Coronary artery (tissue), 2 donors: ENCODE data around the gene SLC9B1.
"Not testable (repeated sequence)": the region's sequence is repeated elsewhere in the genome, so short reads cannot be mapped to it uniquely, and the experiment has no call there.

Source experiments
- DNase-seq: peaks from one replicate; pipeline ENCODE4 v3.0.0-alpha.2; 2017; ENCODE audit warnings: low spot score
- H3K27ac ChIP-seq, 2 donors: fragments of 200-600 bp; sonication (generic); one replicate each; pipeline ENCODE4 v1.5.1; 2016 to 2019
- H3K4me3 ChIP-seq: fragments of 200-600 bp; sonication (generic); 2 replicates; pipeline ENCODE4 v1.5.1; 2016; ENCODE audit warnings: mild to moderate bottlenecking, moderate library complexity
- TF ChIP-seq, protein P1 (sequence below): fragments of 200-600 bp; sonication (generic); IDR thresholded peaks from one replicate; pipeline ENCODE4 v1.5.1; 2019; ENCODE audit warnings: antibody characterized with exemption

The SLC9B1 gene

DNA sequence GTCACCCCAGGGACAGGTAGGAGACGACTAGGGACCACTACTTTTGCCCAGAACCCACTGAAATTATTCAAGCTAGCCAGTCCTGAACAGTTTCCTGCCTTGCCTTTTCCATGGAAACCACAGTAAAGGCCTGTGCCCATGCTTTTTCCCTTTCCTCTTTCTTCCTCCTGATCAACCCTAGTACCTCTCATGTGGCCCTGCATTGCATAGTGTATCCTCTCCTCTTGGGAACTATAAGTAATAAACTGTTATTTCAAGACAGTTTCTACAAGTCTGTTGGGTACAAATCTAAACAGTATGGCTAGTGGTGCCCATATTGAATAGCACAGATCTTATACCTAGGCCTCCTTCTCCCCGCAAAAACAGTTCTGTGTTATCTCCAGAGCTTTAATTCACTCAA is 136.2 kb downstream of the SLC9B1 start:
- Histone ChIP-seq H3K4me3 (no peak overlapping the region), H3K27ac (no peak overlapping the region)
- no peak for DNase-seq
- TF ChIP-seq, protein P1, sequence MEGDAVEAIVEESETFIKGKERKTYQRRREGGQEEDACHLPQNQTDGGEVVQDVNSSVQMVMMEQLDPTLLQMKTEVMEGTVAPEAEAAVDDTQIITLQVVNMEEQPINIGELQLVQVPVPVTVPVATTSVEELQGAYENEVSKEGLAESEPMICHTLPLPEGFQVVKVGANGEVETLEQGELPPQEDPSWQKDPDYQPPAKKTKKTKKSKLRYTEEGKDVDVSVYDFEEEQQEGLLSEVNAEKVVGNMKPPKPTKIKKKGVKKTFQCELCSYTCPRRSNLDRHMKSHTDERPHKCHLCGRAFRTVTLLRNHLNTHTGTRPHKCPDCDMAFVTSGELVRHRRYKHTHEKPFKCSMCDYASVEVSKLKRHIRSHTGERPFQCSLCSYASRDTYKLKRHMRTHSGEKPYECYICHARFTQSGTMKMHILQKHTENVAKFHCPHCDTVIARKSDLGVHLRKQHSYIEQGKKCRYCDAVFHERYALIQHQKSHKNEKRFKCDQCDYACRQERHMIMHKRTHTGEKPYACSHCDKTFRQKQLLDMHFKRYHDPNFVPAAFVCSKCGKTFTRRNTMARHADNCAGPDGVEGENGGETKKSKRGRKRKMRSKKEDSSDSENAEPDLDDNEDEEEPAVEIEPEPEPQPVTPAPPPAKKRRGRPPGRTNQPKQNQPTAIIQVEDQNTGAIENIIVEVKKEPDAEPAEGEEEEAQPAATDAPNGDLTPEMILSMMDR = no peak

DNA sequence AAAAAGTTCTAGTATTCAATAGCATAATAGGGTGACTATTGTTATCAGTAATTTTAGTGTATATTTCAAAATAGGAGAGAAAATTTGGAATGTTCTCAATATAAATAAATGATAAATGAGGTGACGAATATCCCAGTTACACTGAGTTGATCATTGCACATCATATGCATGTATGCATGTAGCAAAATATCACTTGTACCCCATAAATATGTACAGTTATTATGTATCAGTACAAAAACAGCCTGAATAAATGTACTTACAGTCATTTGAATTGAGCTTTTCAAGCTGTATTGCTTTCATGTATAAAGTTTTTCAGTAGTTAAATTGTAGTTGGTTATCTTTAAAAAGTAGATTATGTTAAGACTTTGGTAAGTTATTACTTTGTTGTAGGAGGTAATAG is 138.2 kb downstream of the SLC9B1 start:
- DNase-seq = no peak
- Histone ChIP-seq H3K4me3 (no peak overlapping the region), H3K27ac (no peak overlapping the region)
- TF ChIP-seq, protein P1 = no peak

DNA sequence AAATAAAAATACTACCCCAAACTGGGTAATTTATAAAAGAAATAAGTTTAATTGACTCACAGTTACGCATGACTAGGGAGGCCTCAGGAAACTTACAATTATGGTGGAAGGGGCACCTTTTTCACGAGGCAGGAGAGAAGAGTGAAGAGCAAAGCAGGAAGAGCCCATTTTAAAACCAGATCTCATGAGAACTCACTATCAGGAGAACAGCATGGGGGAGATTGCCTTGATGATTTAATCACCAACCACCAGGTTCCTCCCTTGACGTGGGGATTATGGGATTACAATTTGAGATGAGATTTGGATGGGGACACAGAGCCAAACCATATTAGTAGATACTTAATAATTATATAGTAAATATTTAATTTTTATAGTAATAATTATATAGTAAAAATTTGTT is 140.6 kb downstream of the SLC9B1 start:
- no peak for DNase-seq
- H3K27ac ChIP-seq = no peak overlapping the region
- H3K4me3 ChIP-seq = no peak overlapping the region
- TF ChIP-seq, protein P1 = no peak

DNA sequence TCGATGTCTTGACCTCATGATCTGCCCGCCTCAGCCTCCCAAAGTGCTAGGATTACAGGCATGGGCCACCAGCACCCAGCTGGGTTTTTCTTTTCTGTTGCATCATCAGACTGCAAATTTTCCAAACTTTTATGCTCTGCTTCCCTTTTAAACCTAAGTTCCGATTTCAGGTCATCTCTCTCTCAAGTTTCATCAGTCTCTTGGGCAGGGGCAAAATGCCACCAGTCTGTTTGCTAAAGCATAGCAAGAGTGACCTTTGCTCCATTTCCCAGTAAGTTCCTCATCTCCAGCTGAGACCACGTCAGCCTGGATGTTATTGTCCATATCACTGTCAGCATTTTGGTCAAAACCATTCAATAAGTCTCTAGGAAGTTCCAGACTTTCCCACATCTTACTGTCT is 141.2 kb downstream of the SLC9B1 start:
- not testable (repeated sequence) for H3K27ac ChIP-seq, H3K4me3 ChIP-seq, DNase-seq

DNA sequence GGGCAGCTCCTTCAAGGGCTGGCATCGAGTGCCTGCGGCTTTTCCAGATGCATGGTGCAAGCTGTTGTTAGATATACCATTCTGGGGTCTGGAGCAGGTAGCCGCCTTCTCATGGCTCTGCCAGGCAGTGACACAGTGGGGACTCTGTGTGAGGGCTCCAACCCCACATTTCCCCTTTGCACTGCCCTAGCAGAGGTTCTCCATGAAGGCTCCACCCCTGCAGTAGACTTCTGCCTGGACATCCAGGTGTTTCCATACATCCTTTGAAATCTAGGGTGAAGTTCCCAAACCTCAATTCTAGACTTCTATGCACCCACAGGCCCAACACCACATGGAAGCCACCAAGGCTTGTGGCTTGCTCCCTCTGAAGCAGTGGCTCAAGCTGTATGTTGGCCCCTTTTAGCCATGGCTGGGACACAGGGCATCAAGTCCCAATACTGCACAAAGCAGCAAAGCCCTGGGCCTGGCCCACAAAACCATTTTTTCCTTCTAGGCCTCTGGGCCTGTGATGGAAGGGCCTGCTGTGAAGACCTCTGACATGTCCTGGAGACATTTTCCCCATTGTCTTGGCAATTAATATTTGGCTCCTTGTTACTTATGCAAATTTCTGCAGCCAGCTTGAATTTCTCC is 141.9 kb downstream of the SLC9B1 start:
- H3K4me3 ChIP-seq, H3K27ac ChIP-seq, DNase-seq: not testable (repeated sequence)

DNA sequence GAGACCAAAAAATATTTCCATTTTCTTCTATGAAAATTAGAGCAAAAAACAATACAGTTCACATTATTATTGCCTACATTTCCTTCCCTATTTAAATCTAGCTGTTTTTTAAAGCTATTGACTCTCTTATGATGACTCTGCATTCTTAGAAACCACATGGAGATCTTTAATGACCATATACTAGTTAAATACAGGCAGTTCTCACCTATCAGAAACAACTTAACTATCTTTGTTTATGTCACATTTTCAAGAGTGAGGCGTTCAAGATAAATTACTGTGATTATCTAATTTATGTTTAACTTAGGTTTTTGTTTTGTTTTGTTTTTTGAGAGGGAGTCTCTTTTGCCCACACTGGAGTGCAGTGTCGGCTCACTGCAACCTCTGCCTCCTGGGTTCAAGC is 147.7 kb downstream of the SLC9B1 start:
- no peak overlapping the region for H3K27ac ChIP-seq
- H3K4me3 ChIP-seq = no peak overlapping the region
- TF ChIP-seq, protein P1 = no peak
- DNase-seq = no peak

DNA sequence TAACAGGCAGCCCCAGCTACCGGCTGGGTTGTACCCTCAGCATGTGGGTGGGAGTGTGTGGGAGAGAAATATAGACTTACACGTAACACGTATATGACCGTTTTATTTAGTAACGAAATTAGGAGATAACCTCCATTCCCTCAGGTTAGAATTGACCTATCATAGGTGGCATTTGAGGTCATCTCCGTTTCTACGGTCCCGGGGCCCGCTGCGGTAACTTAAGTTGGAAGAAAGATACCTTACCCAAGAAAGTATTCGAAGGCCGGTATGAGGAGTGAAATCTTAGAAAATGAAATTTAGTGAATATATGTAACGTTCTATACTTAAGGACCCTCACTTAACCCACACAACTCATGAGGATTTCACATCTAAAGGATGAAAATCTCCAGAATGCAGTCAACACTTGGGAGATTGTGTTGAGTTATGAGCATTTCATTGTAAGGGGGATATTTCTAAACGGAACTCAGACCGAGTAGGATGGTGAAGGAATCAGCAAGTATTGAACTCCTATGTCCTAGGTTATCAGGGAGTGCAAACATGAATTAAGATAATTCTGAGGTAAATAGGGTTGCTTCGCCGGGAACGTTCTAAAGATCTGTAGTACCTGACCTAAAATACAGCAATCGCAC is 149.8 kb downstream of the SLC9B1 start:
- Histone ChIP-seq H3K4me3 (peak overlapping the region; percentile 82), H3K27ac (peak overlapping the region; percentile 91 to 98)
- DNase-seq = no peak
- TF ChIP-seq, protein P1 = no peak

DNA sequence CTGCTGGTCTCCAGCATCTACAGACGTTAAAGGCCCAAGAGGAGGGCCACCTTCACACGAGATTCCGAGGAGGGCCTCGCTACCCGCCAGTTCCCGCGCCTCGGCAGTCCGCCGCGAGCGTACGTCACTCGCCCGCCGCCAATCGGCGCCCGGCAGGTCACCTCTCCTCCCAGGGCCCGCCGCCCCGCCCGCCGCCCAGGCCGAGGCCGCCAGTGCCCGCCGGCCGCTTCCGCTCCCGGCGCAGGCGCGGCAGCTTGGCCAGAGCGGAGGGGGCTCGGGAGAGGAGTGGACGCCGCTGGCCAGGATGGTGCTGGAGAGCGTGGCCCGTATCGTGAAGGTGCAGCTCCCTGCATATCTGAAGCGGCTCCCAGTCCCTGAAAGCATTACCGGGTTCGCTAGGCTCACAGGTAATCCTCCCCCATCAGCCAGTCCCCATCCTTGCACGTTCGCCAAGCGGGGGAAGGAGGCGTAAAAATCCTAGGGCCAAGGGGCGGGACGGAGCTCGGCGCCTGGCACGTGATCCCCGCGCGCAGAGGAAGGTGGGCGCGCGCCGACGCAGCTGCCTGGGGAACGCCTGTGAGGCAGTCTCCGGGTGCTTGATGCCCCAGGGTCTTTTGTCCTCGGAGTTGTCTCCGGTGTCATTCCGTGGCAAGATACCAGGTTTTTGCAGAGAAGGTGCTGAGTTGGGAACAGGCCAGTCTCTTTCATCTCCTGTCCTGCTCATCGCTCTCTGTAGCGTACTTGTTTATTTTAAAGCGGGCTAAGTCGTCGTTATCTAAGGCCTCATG is 150.5 kb downstream of the SLC9B1 start, which contains the start of gene CISD2:
TSS of gene CISD2 (plus strand) at position 212 of the 788 bp plus-strand sequence. CDS start at position 305, 93 bp downstream.
- H3K4me3 ChIP-seq = peak within 1 kb of the TSS; percentile 82
- peak within 1 kb of the TSS; percentile 91 to 98 for H3K27ac ChIP-seq
- DNase-seq = peak; percentile 95
- TF ChIP-seq, protein P1 = no peak
